ENCODE results near the gene CLDN10.
"Not testable (repeated sequence)": the region's sequence is repeated elsewhere in the genome, so short reads cannot be mapped to it uniquely, and the experiment has no call there.

The CLDN10 gene

GRCh38 chr13:95515606-95516005 lies 36.9 kb upstream of the CLDN10 start:
- H3K9ac ChIP-seq (ENCODE audit: low read length in 2 of 2), result not testable (repeated sequence)

GRCh38 chr13:95516021-95516420 lies 36.5 kb upstream of the CLDN10 start:
- Histone ChIP-seq H3K27me3 (ENCODE audit: control insufficient read depth in 1 of 2, insufficient read depth in 2 of 2, low read length in 2 of 2) (peaks cover 0 to 2% of the 10 kb centered on the region in 2 donors), H3K36me3 (ENCODE audit: control insufficient read depth in 2 of 2, insufficient read depth in 2 of 2, low read length in 2 of 2) (no peaks in the 10 kb centered on the region), H3K4me1 (ENCODE audit: control insufficient read depth, insufficient read depth, low read length) (no peaks in the 10 kb centered on the region), H3K27ac (ENCODE audit: low read length) (no peak overlapping the region), H3K9me3 (ENCODE audit: control insufficient read depth in 2 of 2, low read length in 2 of 2) (no peaks in the 10 kb centered on the region), H3K9ac (ENCODE audit: low read length in 2 of 2) (no peak overlapping the region), H3K4me3 (ENCODE audit: low read length in 2 of 2) (no peak overlapping the region)

More at GRCh38 chr13:95515606-95516005, 36.9 kb upstream of the CLDN10 start:
- H3K36me3 ChIP-seq (ENCODE audit: control insufficient read depth in 2 of 2, insufficient read depth in 2 of 2, low read length in 2 of 2); H3K27ac ChIP-seq (ENCODE audit: low read length); H3K4me3 ChIP-seq (ENCODE audit: low read length in 2 of 2); H3K9me3 ChIP-seq (ENCODE audit: control insufficient read depth in 2 of 2, low read length in 2 of 2); H3K27me3 ChIP-seq (ENCODE audit: control insufficient read depth in 1 of 2, insufficient read depth in 2 of 2, low read length in 2 of 2); H3K4me1 ChIP-seq (ENCODE audit: control insufficient read depth, insufficient read depth, low read length): not testable (repeated sequence)

- Histone ChIP-seq H3K4me3 (ENCODE audit: low read length in 2 of 2) (no peak overlapping the region), H3K9me3 (ENCODE audit: control insufficient read depth in 2 of 2, low read length in 2 of 2) (no peaks in the 10 kb centered on the region), H3K9ac (ENCODE audit: low read length in 2 of 2) (no peak overlapping the region), H3K27ac (ENCODE audit: low read length) (no peak overlapping the region), H3K27me3 (ENCODE audit: control insufficient read depth in 1 of 2, insufficient read depth in 2 of 2, low read length in 2 of 2) (peaks cover 0 to 2% of the 10 kb centered on the region in 2 donors), H3K36me3 (ENCODE audit: control insufficient read depth in 2 of 2, insufficient read depth in 2 of 2, low read length in 2 of 2) (no peaks in the 10 kb centered on the region), H3K4me1 (ENCODE audit: control insufficient read depth, insufficient read depth, low read length) (no peaks in the 10 kb centered on the region)
These were observed 36.0 kb upstream of the CLDN10 start for GRCh38 chr13:95516492-95516891.

GRCh38 chr13:95523598-95523997 lies 28.9 kb upstream of the CLDN10 start:
- no peaks in the 10 kb centered on the region for H3K9me3 ChIP-seq (ENCODE audit: control insufficient read depth in 2 of 2, low read length in 2 of 2)
- no peak overlapping the region for H3K27ac ChIP-seq (ENCODE audit: low read length)
- no peaks in the 10 kb centered on the region for H3K27me3 ChIP-seq (ENCODE audit: control insufficient read depth in 1 of 2, insufficient read depth in 2 of 2, low read length in 2 of 2)
- H3K36me3 ChIP-seq (ENCODE audit: control insufficient read depth in 2 of 2, insufficient read depth in 2 of 2, low read length in 2 of 2), result no peaks in the 10 kb centered on the region
- no peak overlapping the region for H3K4me3 ChIP-seq (ENCODE audit: low read length in 2 of 2)
- H3K9ac ChIP-seq (ENCODE audit: low read length in 2 of 2), result no peak overlapping the region
- no peaks in the 10 kb centered on the region for H3K4me1 ChIP-seq (ENCODE audit: control insufficient read depth, insufficient read depth, low read length)

GRCh38 chr13:95524264-95524901 lies 28.1 kb upstream of the CLDN10 start:
- H3K4me1 ChIP-seq (ENCODE audit: control insufficient read depth, insufficient read depth, low read length), result no peaks in the 10 kb centered on the region
- H3K9ac ChIP-seq (ENCODE audit: low read length in 2 of 2), result no peak overlapping the region
- H3K27ac ChIP-seq (ENCODE audit: low read length), result no peak overlapping the region
- H3K4me3 ChIP-seq (ENCODE audit: low read length in 2 of 2), result no peak overlapping the region
- H3K36me3 ChIP-seq (ENCODE audit: control insufficient read depth in 2 of 2, insufficient read depth in 2 of 2, low read length in 2 of 2), result no peaks in the 10 kb centered on the region
- no peaks in the 10 kb centered on the region for H3K27me3 ChIP-seq (ENCODE audit: control insufficient read depth in 1 of 2, insufficient read depth in 2 of 2, low read length in 2 of 2)
- H3K9me3 ChIP-seq (ENCODE audit: control insufficient read depth in 2 of 2, low read length in 2 of 2), result no peaks in the 10 kb centered on the region

- Histone ChIP-seq H3K4me1 (ENCODE audit: control insufficient read depth, insufficient read depth, low read length) (no peaks in the 10 kb centered on the region), H3K9ac (ENCODE audit: low read length in 2 of 2) (no peak overlapping the region), H3K4me3 (ENCODE audit: low read length in 2 of 2) (no peak overlapping the region), H3K27ac (ENCODE audit: low read length) (no peak overlapping the region), H3K36me3 (ENCODE audit: control insufficient read depth in 2 of 2, insufficient read depth in 2 of 2, low read length in 2 of 2) (no peaks in the 10 kb centered on the region), H3K27me3 (ENCODE audit: control insufficient read depth in 1 of 2, insufficient read depth in 2 of 2, low read length in 2 of 2) (no peaks in the 10 kb centered on the region), H3K9me3 (ENCODE audit: control insufficient read depth in 2 of 2, low read length in 2 of 2) (no peaks in the 10 kb centered on the region)
These were observed 24.6 kb upstream of the CLDN10 start for GRCh38 chr13:95527955-95528354.

- Histone ChIP-seq H3K9me3 (ENCODE audit: control insufficient read depth in 2 of 2, low read length in 2 of 2) (no peaks in the 10 kb centered on the region), H3K27me3 (ENCODE audit: control insufficient read depth in 1 of 2, insufficient read depth in 2 of 2, low read length in 2 of 2) (no peaks in the 10 kb centered on the region), H3K4me1 (ENCODE audit: control insufficient read depth, insufficient read depth, low read length) (no peaks in the 10 kb centered on the region), H3K9ac (ENCODE audit: low read length in 2 of 2) (no peak overlapping the region), H3K36me3 (ENCODE audit: control insufficient read depth in 2 of 2, insufficient read depth in 2 of 2, low read length in 2 of 2) (no peaks in the 10 kb centered on the region), H3K4me3 (ENCODE audit: low read length in 2 of 2) (no peak overlapping the region), H3K27ac (ENCODE audit: low read length) (no peak overlapping the region)
These were observed 22.3 kb upstream of the CLDN10 start for GRCh38 chr13:95530178-95530577.

- H3K9me3 ChIP-seq (ENCODE audit: control insufficient read depth in 2 of 2, low read length in 2 of 2), result no peaks in the 10 kb centered on the region
- H3K4me1 ChIP-seq (ENCODE audit: control insufficient read depth, insufficient read depth, low read length), result no peaks in the 10 kb centered on the region
- no peak overlapping the region for H3K27ac ChIP-seq (ENCODE audit: low read length)
- H3K9ac ChIP-seq (ENCODE audit: low read length in 2 of 2), result no peak overlapping the region
- H3K36me3 ChIP-seq (ENCODE audit: control insufficient read depth in 2 of 2, insufficient read depth in 2 of 2, low read length in 2 of 2), result no peaks in the 10 kb centered on the region
- no peak overlapping the region for H3K4me3 ChIP-seq (ENCODE audit: low read length in 2 of 2)
- no peaks in the 10 kb centered on the region for H3K27me3 ChIP-seq (ENCODE audit: control insufficient read depth in 1 of 2, insufficient read depth in 2 of 2, low read length in 2 of 2)
These were observed 18.9 kb upstream of the CLDN10 start for GRCh38 chr13:95533545-95534160.

- no peaks in the 10 kb centered on the region for H3K4me1 ChIP-seq (ENCODE audit: control insufficient read depth, insufficient read depth, low read length)
These were observed 17.3 kb upstream of the CLDN10 start for GRCh38 chr13:95535243-95535642.

GRCh38 chr13:95536632-95537241 lies 15.8 kb upstream of the CLDN10 start:
- Histone ChIP-seq H3K27me3 (ENCODE audit: control insufficient read depth in 1 of 2, insufficient read depth in 2 of 2, low read length in 2 of 2) (no peaks in the 10 kb centered on the region), H3K9ac (ENCODE audit: low read length in 2 of 2) (no peak overlapping the region), H3K4me3 (ENCODE audit: low read length in 2 of 2) (no peak overlapping the region), H3K4me1 (ENCODE audit: control insufficient read depth, insufficient read depth, low read length) (no peaks in the 10 kb centered on the region), H3K9me3 (ENCODE audit: control insufficient read depth in 2 of 2, low read length in 2 of 2) (no peaks in the 10 kb centered on the region), H3K27ac (ENCODE audit: low read length) (no peak overlapping the region), H3K36me3 (ENCODE audit: control insufficient read depth in 2 of 2, insufficient read depth in 2 of 2, low read length in 2 of 2) (no peaks in the 10 kb centered on the region)

More at GRCh38 chr13:95535243-95535642, 17.3 kb upstream of the CLDN10 start:
- no peaks in the 10 kb centered on the region for H3K36me3 ChIP-seq (ENCODE audit: control insufficient read depth in 2 of 2, insufficient read depth in 2 of 2, low read length in 2 of 2)
- no peak overlapping the region for H3K27ac ChIP-seq (ENCODE audit: low read length)
- H3K9ac ChIP-seq (ENCODE audit: low read length in 2 of 2), result no peak overlapping the region
- H3K4me3 ChIP-seq (ENCODE audit: low read length in 2 of 2), result no peak overlapping the region
- no peaks in the 10 kb centered on the region for H3K27me3 ChIP-seq (ENCODE audit: control insufficient read depth in 1 of 2, insufficient read depth in 2 of 2, low read length in 2 of 2)
- H3K9me3 ChIP-seq (ENCODE audit: control insufficient read depth in 2 of 2, low read length in 2 of 2), result no peaks in the 10 kb centered on the region

GRCh38 chr13:95540888-95541287 lies 11.6 kb upstream of the CLDN10 start:
- Histone ChIP-seq H3K27ac (ENCODE audit: low read length) (no peak overlapping the region), H3K36me3 (ENCODE audit: control insufficient read depth in 2 of 2, insufficient read depth in 2 of 2, low read length in 2 of 2) (no peaks in the 10 kb centered on the region), H3K9ac (ENCODE audit: low read length in 2 of 2) (no peak overlapping the region), H3K4me3 (ENCODE audit: low read length in 2 of 2) (no peak overlapping the region), H3K9me3 (ENCODE audit: control insufficient read depth in 2 of 2, low read length in 2 of 2) (no peaks in the 10 kb centered on the region), H3K27me3 (ENCODE audit: control insufficient read depth in 1 of 2, insufficient read depth in 2 of 2, low read length in 2 of 2) (no peaks in the 10 kb centered on the region), H3K4me1 (ENCODE audit: control insufficient read depth, insufficient read depth, low read length) (no peaks in the 10 kb centered on the region)
